Lower lobe of right lung (tissue), 2 donors: ENCODE results near the gene ADAMTS17. TPM values are rescaled to one million over a fixed set of nuclear protein-coding genes. Genes with fewer than 3 reads are reported as not detected.

Experiments
- ATAC-seq, 2 donors: fragments of 200-7000 bp; cut with Tn5 transposase; one replicate each; pipeline ENCODE4 v1.9.1; 2020 to 2022; ENCODE audit warnings: mild to moderate bottlenecking in 2 of 2, moderate library complexity in 2 of 2
- DNase-seq: peaks from one replicate; pipeline ENCODE4 v3.0.0-alpha.2; 2020
- H3K27ac ChIP-seq: fragments of 200-600 bp; one replicate; pipeline ENCODE4 v1.8.0; 2022
- H3K27me3 ChIP-seq: fragments of 200-600 bp; one replicate; pipeline ENCODE4 v1.8.0; 2022; ENCODE audit warnings: low read depth
- H3K36me3 ChIP-seq: fragments of 200-600 bp; one replicate; pipeline ENCODE4 v1.8.0; 2022; ENCODE audit warnings: mild to moderate bottlenecking
- H3K4me1 ChIP-seq: fragments of 200-600 bp; one replicate; pipeline ENCODE4 v1.8.0; 2022
- H3K4me3 ChIP-seq: fragments of 200-600 bp; one replicate; pipeline ENCODE4 v1.8.0; 2022; ENCODE audit warnings: mild to moderate bottlenecking
- H3K9me3 ChIP-seq: fragments of 200-600 bp; one replicate; pipeline ENCODE4 v1.8.0; 2022
- intact Hi-C: fragments of 100-400 bp; cut with DNase I; formaldehyde crosslinking; loops from one replicate; pipeline ENCODE4 v1.11.0; 2022
- total RNA-seq: library from RNA; stranded (reverse); fragmentation: NEBNext Ultra II Directional; extraction: Animal tissue kit (Norgen Biotek cat#: 25700); gene quantifications from one replicate; pipeline ENCODE4 v1.2.1, GENCODE V29; 2021
- TF ChIP-seq, protein P1 (sequence below): fragments of 200-600 bp; IDR thresholded peaks from one replicate; pipeline ENCODE4 v1.8.0; 2022; ENCODE audit warnings: antibody characterized with exemption, mild to moderate bottlenecking
- donor health status: DM: no; HTN: yes; CAD: no; lungs with severe emphysema.

The ADAMTS17 gene
- total RNA-seq, 1 donor from 2014 or later, result 3.0 TPM

DNA sequence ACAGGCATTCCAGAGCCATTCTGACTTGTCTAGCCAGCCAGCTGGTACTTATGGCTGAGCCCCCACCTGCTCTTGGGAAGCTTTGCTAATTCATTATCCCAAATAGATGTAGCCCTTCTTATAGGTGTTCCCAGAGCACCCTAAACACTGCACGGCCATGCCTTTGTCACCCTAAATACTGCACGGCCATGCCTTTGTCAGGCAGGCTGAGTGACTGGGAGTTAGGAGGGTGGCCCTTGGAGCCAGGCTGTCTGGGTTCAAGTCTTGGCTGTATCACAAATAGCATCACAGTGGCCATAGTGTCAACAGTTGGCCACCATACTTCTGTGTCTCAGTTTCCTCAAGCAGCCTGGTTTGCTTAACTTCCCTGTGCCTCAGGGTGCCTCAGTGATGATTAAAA is 292.3 kb downstream of the ADAMTS17 start:
- no peak for ATAC-seq
- H3K27ac ChIP-seq, result no peak overlapping the region
- H3K4me1 ChIP-seq, result no peaks in the 10 kb centered on the region
- intact Hi-C loops, result no loop called here
- no peak overlapping the region for H3K4me3 ChIP-seq
- no peaks in the 10 kb centered on the region for H3K9me3 ChIP-seq
- TF ChIP-seq, protein P1, sequence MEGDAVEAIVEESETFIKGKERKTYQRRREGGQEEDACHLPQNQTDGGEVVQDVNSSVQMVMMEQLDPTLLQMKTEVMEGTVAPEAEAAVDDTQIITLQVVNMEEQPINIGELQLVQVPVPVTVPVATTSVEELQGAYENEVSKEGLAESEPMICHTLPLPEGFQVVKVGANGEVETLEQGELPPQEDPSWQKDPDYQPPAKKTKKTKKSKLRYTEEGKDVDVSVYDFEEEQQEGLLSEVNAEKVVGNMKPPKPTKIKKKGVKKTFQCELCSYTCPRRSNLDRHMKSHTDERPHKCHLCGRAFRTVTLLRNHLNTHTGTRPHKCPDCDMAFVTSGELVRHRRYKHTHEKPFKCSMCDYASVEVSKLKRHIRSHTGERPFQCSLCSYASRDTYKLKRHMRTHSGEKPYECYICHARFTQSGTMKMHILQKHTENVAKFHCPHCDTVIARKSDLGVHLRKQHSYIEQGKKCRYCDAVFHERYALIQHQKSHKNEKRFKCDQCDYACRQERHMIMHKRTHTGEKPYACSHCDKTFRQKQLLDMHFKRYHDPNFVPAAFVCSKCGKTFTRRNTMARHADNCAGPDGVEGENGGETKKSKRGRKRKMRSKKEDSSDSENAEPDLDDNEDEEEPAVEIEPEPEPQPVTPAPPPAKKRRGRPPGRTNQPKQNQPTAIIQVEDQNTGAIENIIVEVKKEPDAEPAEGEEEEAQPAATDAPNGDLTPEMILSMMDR, result no peak
- DNase-seq, result no peak
- H3K36me3 ChIP-seq, result no peaks in the 10 kb centered on the region
- H3K27me3 ChIP-seq, result no peaks in the 10 kb centered on the region

DNA sequence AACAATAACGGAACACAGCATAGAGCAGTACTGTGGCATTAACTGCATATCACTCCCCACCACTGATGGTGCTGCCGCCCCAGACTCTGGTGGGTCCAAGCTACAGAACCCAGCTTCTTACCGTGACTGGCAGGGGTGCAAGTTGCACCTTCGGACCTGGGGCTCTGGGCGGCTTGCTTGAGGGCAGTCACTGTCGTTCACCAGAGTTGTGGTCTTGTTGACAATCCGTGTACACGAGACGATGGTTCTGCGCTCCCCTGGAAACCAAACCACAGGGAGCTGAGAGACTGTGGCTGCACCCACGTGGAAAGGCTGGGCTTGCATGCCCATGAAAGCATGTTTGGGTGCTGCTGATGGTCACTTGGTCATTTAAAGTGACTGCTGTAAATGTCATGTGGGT is 293.0 kb downstream of the ADAMTS17 start:
- H3K9me3 ChIP-seq, result no peaks in the 10 kb centered on the region
- H3K4me1 ChIP-seq, result peaks cover 2% of the 10 kb centered on the region
- no peaks in the 10 kb centered on the region for H3K27me3 ChIP-seq
- DNase-seq, result no peak
- intact Hi-C loops, result no loop called here
- no peak for ATAC-seq
- TF ChIP-seq, protein P1, result no peak
- no peaks in the 10 kb centered on the region for H3K36me3 ChIP-seq
- H3K27ac ChIP-seq, result no peak overlapping the region
- no peak overlapping the region for H3K4me3 ChIP-seq

DNA sequence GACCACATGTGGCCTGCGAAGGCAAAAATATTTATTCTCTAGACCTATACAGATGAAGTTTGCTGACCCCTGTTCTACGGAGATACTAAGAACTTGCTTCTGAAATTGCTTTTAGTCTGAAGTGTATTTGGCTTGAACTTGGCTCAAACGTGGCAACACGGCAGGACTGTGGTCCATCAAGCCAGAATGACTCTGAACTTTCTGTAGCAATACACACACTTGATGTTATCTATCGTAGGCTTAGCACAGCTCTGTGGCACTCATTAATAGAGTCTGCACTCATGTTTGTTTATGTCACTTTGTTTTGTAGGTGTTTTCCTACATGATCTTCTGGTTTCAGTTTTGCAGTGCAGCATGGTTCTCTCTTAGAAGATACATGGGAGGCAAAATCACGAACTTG is 298.1 kb downstream of the ADAMTS17 start:
- no peaks in the 10 kb centered on the region for H3K27me3 ChIP-seq
- no peak overlapping the region for H3K27ac ChIP-seq
- H3K4me3 ChIP-seq, result no peak overlapping the region
- intact Hi-C loops, result no loop called here
- TF ChIP-seq, protein P1, result no peak
- H3K4me1 ChIP-seq, result peaks cover 10% of the 10 kb centered on the region
- no peaks in the 10 kb centered on the region for H3K9me3 ChIP-seq
- ATAC-seq (no peak), DNase-seq (no peak)
- no peaks in the 10 kb centered on the region for H3K36me3 ChIP-seq

DNA sequence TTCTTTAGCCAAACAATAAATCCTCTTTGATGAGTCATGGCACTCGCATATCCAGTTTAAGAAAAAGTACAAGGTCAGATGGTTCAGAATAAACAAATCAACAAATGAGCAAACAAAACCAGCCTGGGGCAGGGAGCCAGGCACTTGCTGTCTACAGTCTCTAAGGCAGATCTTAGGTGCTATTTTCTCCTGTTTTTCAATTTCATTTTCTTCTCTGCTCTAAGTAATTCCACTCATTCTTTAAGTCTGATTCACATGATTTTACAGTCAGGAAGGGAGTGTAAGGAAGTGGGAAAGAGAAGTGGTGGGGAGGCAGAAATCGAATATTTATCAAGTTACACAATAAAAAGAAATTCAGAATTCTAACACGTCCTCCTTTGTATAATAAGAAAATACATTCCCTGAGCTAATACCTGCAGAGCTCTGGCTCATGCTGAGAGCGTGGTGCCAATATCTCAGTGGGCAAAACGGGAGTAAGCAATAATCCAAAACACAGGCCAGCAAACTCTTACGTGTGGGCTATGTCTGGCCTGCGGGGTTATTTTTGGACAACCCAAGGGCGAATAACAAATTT is 298.6 kb downstream of the ADAMTS17 start:
- DNase-seq (no peak), ATAC-seq (peak; percentile 23 to 28)
- no peaks in the 10 kb centered on the region for H3K9me3 ChIP-seq
- no peaks in the 10 kb centered on the region for H3K27me3 ChIP-seq
- no peaks in the 10 kb centered on the region for H3K36me3 ChIP-seq
- TF ChIP-seq, protein P1, result no peak
- peaks cover 10% of the 10 kb centered on the region for H3K4me1 ChIP-seq
- no peak overlapping the region for H3K27ac ChIP-seq
- intact Hi-C loops, result no loop called here
- no peak overlapping the region for H3K4me3 ChIP-seq

DNA sequence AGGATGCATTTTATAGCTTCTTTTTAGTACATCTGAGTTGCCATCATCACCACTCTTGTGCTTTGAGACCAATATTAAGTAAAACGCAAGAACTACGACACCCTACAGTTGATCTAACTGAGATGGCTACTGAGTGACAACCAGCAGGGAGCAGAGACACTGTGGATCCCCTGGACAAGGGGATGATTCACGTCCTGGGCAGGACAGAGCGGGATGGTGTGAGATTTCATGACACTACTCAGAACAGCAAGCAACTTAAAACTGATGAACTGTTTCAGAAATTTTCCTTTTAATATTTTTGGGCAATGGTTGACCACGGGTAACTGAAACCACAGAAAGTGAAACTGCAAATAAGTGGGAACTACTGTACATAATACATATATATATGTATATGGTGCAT is 299.2 kb downstream of the ADAMTS17 start:
- no peak for DNase-seq
- H3K27me3 ChIP-seq, result no peaks in the 10 kb centered on the region

More for the DNA sequence above, 299.2 kb downstream of the ADAMTS17 start:
- peak in 1 of 2 donors; percentile 21 for ATAC-seq
- intact Hi-C loops, result no loop called here
- H3K4me3 ChIP-seq, result no peak overlapping the region
- no peaks in the 10 kb centered on the region for H3K9me3 ChIP-seq
- peaks cover 10% of the 10 kb centered on the region for H3K4me1 ChIP-seq
- no peaks in the 10 kb centered on the region for H3K36me3 ChIP-seq
- TF ChIP-seq, protein P1, result no peak
- H3K27ac ChIP-seq, result no peak overlapping the region
